Hepatocyte (in vitro differentiated cells): Measurements from ENCODE around the gene SLC38A9. TPM values are rescaled to one million over a fixed set of nuclear protein-coding genes. Genes with fewer than 3 reads are reported as not detected.
A peak's percentile ranks its signal among the peaks of the same experiment; 100 is the strongest.
"Not testable (repeated sequence)": the region's sequence is repeated elsewhere in the genome, so short reads cannot be mapped to it uniquely, and the experiment has no call there.

ENCODE experiments used
- DNase-seq: peaks from one replicate; pipeline ENCODE4 v3.0.0-alpha.2; 2016; ENCODE audit warnings: low spot score
- H2AFZ ChIP-seq: fragments of 200-600 bp; sonication (generic); 2 replicates; pipeline ENCODE4 v1.6.0; 2016; ENCODE audit warnings: antibody characterized with exemption, mild to moderate bottlenecking
- H3K27ac ChIP-seq: fragments of 200-600 bp; sonication (generic); 2 replicates; pipeline ENCODE4 v1.5.1; 2016; ENCODE audit warnings: mild to moderate bottlenecking
- H3K27me3 ChIP-seq: fragments of 200-600 bp; sonication (generic); 2 replicates; pipeline ENCODE4 v1.6.1; 2016
- H3K36me3 ChIP-seq: fragments of 200-600 bp; sonication (generic); replicated peaks from 2 replicates; pipeline ENCODE4 v1.5.1; 2016; ENCODE audit warnings: low read depth; ENCODE audit not compliant: insufficient read depth
- H3K4me1 ChIP-seq: fragments of 200-600 bp; sonication (generic); 2 replicates; pipeline ENCODE4 v1.5.1; 2016; ENCODE audit warnings: mild to moderate bottlenecking, moderate library complexity; ENCODE audit not compliant: insufficient read depth
- H3K4me2 ChIP-seq: fragments of 200-600 bp; sonication (generic); 2 replicates; pipeline ENCODE4 v1.6.0; 2016
- H3K4me3 ChIP-seq: fragments of 200-600 bp; sonication (generic); 2 replicates; pipeline ENCODE4 v1.5.1; 2016; ENCODE audit warnings: mild to moderate bottlenecking
- H3K79me2 ChIP-seq: fragments of 200-600 bp; sonication (generic); 2 replicates; pipeline ENCODE4 v1.6.0; 2017; ENCODE audit warnings: mild to moderate bottlenecking
- H3K9me2 ChIP-seq: fragments of 200-600 bp; sonication (generic); replicated peaks from 2 replicates; pipeline ENCODE4 v1.6.0; 2017; ENCODE audit warnings: mild to moderate bottlenecking; ENCODE audit not compliant: insufficient read depth
- H3K9me3 ChIP-seq: fragments of 200-600 bp; sonication (generic); 2 replicates; pipeline ENCODE4 v1.5.1; 2016; ENCODE audit warnings: low read depth, mild to moderate bottlenecking
- H4K20me1 ChIP-seq: fragments of 200-600 bp; sonication (generic); 2 replicates; pipeline ENCODE4 v1.6.0; 2016; ENCODE audit warnings: mild to moderate bottlenecking; ENCODE audit not compliant: insufficient read depth, poor library complexity, severe bottlenecking
- CTCF ChIP-seq: fragments of 200-600 bp; sonication (generic); IDR thresholded peaks from 2 replicates; pipeline ENCODE4 v1.5.1; 2016; ENCODE audit warnings: antibody characterized with exemption, mild to moderate bottlenecking; ENCODE audit not compliant: poor library complexity
- EZH2 ChIP-seq: fragments of 200-600 bp; sonication (generic); IDR thresholded peaks from 2 replicates; pipeline ENCODE4 v1.6.1; 2016; ENCODE audit warnings: antibody characterized with exemption, mild to moderate bottlenecking, borderline replicate concordance
- EZH2phosphoT487 ChIP-seq: fragments of 200-600 bp; sonication (generic); IDR thresholded peaks from one replicate; pipeline ENCODE4 v1.6.1; 2018; ENCODE audit warnings: antibody characterized with exemption, mild to moderate bottlenecking, low read depth, moderate library complexity; ENCODE audit not compliant: unreplicated experiment, severe bottlenecking
- WGBS: methylation state at CpG from one replicate; pipeline ENCODE4 v1.1.6; 2016; ENCODE audit warnings: low lambda C conversion rate; ENCODE audit errors: missing lambda C conversion rate; 5-methylcytosine and 5-hydroxymethylcytosine counted together
- polyA plus RNA-seq: library from polyadenylated mRNA; unstranded; fragments of >200 nt; fragmentation: Nextera tagmentation; extraction: Ambion mirVana; gene quantifications from 2 replicates; pipeline ENCODE4 v1.2.1, GENCODE V29; 2016
- total RNA-seq: library from RNA; depleted of rRNA; stranded (reverse); fragments of >200 nt; gene quantifications from 2 replicates; pipeline ENCODE4 v1.2.3, GENCODE V29; 2014

SLC38A9 gene
- total and polyA plus RNA-seq, 2 experiments from 2014 or later = 28.1 to 37.8 TPM

GRCh38 chr5:55699041-55699688 is 13.0 kb downstream of the SLC38A9 start:
- no peaks in the 10 kb centered on the region for H3K9me3 ChIP-seq

GRCh38 chr5:55696704-55697103 is 15.4 kb downstream of the SLC38A9 start:
- H3K4me2 ChIP-seq, H3K4me3 ChIP-seq, H3K9me2 ChIP-seq, H3K4me1 ChIP-seq, H3K9me3 ChIP-seq, H3K27ac ChIP-seq, H2AFZ ChIP-seq, H3K79me2 ChIP-seq, H4K20me1 ChIP-seq, H3K36me3 ChIP-seq, DNase-seq, H3K27me3 ChIP-seq: not testable (repeated sequence)
- 100% methylated on average over 2 of the region's 31 CpGs for WGBS

More at GRCh38 chr5:55699041-55699688, 13.0 kb downstream of the SLC38A9 start:
- no peak overlapping the region for H2AFZ ChIP-seq
- peaks cover 5% of the 10 kb centered on the region for H3K79me2 ChIP-seq
- H3K36me3 ChIP-seq = no peaks in the 10 kb centered on the region
- H3K4me1 ChIP-seq = no peaks in the 10 kb centered on the region
- H3K27me3 ChIP-seq = no peaks in the 10 kb centered on the region
- no peak for TF ChIP-seq EZH2phosphoT487
- no peak for TF ChIP-seq CTCF
- no peak for TF ChIP-seq EZH2
- no peaks in the 10 kb centered on the region for H3K9me2 ChIP-seq
- DNase-seq = no peak
- no peak overlapping the region for H3K27ac ChIP-seq
- 90% methylated on average over 3 of the region's 3 CpGs for WGBS
- H4K20me1 ChIP-seq = no peaks in the 10 kb centered on the region
- no peak overlapping the region for H3K4me2 ChIP-seq
- H3K4me3 ChIP-seq = no peak overlapping the region

GRCh38 chr5:55694152-55694830 is 17.8 kb downstream of the SLC38A9 start:
- no peaks in the 10 kb centered on the region for H4K20me1 ChIP-seq
- DNase-seq = peak; percentile 34
- H3K79me2 ChIP-seq = no peaks in the 10 kb centered on the region
- H3K9me2 ChIP-seq = no peaks in the 10 kb centered on the region
- peak; percentile 55 for TF ChIP-seq CTCF
- no peak for TF ChIP-seq EZH2
- no peak overlapping the region for H3K4me2 ChIP-seq
- 75% methylated on average over 2 of the region's 3 CpGs for WGBS
- no peaks in the 10 kb centered on the region for H3K9me3 ChIP-seq
- no peaks in the 10 kb centered on the region for H3K36me3 ChIP-seq
- no peak overlapping the region for H2AFZ ChIP-seq
- no peak overlapping the region for H3K4me3 ChIP-seq
- peaks cover 3% of the 10 kb centered on the region for H3K4me1 ChIP-seq
- H3K27ac ChIP-seq = no peak overlapping the region
- H3K27me3 ChIP-seq = no peaks in the 10 kb centered on the region

DNA sequence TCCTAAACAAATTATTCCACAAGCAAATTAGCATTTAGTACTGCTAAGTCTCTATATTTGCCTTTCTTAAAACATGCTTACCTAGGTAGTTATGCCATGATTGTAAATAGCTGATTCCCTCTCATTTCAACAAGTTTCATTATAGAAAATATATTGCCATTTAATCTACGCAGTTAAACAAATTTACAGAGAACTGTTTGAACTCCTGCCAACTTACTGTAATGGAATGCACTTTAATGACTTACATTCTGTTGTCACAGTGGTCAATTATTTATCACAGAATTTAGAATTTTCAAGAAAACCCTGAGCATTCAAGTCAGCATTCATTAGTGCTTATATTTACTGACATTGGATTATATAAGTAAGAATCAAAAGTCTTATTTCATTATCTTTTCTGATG is 19.6 kb downstream of the SLC38A9 start:
- no peak overlapping the region for H3K27ac ChIP-seq
- TF ChIP-seq CTCF (no peak), EZH2 (no peak), EZH2phosphoT487 (no peak)
- H3K4me2 ChIP-seq = no peak overlapping the region
- H3K4me1 ChIP-seq = peaks cover 3% of the 10 kb centered on the region
- H3K9me2 ChIP-seq = no peaks in the 10 kb centered on the region
- H2AFZ ChIP-seq = no peak overlapping the region
- no peaks in the 10 kb centered on the region for H3K79me2 ChIP-seq
- H3K4me3 ChIP-seq = no peak overlapping the region
- H3K9me3 ChIP-seq = no peaks in the 10 kb centered on the region
- no peaks in the 10 kb centered on the region for H3K36me3 ChIP-seq
- H3K27me3 ChIP-seq = no peaks in the 10 kb centered on the region
- DNase-seq = no peak
- WGBS = 30% methylated on average over 1 of the region's 1 CpG
- no peaks in the 10 kb centered on the region for H4K20me1 ChIP-seq
